HepG2 (cell line): ENCODE results near the gene MYEOV. TPM values are rescaled to one million over a fixed set of nuclear protein-coding genes. Genes with fewer than 3 reads are reported as not detected.

Experiments
- ATAC-seq: fragments of 200-7000 bp; cut with Tn5 transposase; 3 replicates; pipeline ENCODE4 v1.9.1; 2020; ENCODE audit warnings: mild to moderate bottlenecking, moderate library complexity
- BruUV-seq: library from RNA; stranded (reverse); fragments of 400-500 nt; replicated peaks from 2 replicates; lab custom pipeline; 2021; lab: Mats Ljungman, UMichigan
- CTCF ChIA-PET: fragments of 300-600 bp; formaldehyde crosslinking; extraction: SDS; loops from one replicate; lab custom pipeline; 2021; ENCODE audit warnings: low total read pairs, inconsistent platforms, low intra/inter-chr PET ratio; lab: Yijun Ruan, JAX
- POLR2A ChIA-PET: fragments of 350-600 bp; sonication (Branson Sonifier 250); formaldehyde crosslinking; loops from one replicate; lab custom pipeline; 2020; ENCODE audit warnings: antibody characterized with exemption, inconsistent platforms; lab: Yijun Ruan, JAX
- DNase-seq: peaks from one replicate; pipeline ENCODE4 v3.0.0-alpha.2; 2015; ENCODE audit warnings: low spot score
- FAIRE-seq: peaks from 3 replicates; lab custom pipeline; 2011; peaks lifted over from hg19 to GRCh38; lab: Jason Lieb, UNC
- H2AFZ ChIP-seq: one replicate; pipeline ENCODE4 v1.6.1; 2011; ENCODE audit warnings: low read length, inconsistent platforms
- H3K27ac ChIP-seq: fragments of 300-600 bp; 3 replicates; pipeline ENCODE4 v1.8.0; 2011; ENCODE audit warnings: mixed run types, mild to moderate bottlenecking, mixed read lengths, low read length, inconsistent platforms; ENCODE audit not compliant: insufficient read depth; ENCODE audit errors: extremely low read length
- H3K27me3 ChIP-seq, 2 experiments: fragments of 200-600 bp in 1 of 2; 2 replicates in 1 of 2; 3 replicates in 1 of 2; pipeline versions ENCODE4 v1.6.0 to v1.8.0; 2011; ENCODE audit warnings: low read length in 2 of 2, mild to moderate bottlenecking in 2 of 2, moderate library complexity in 2 of 2, inconsistent platforms in 1 of 2; ENCODE audit not compliant: insufficient read depth in 2 of 2, control insufficient read depth in 1 of 2
- H3K36me3 ChIP-seq, 2 experiments: fragments of 200-600 bp in 1 of 2; replicated peaks in 1 of 2; 2 replicates in 1 of 2; 3 replicates in 1 of 2; pipeline versions ENCODE4 v1.5.1 to v1.8.0; 2011; ENCODE audit warnings: low read length in 2 of 2, inconsistent platforms in 1 of 2; ENCODE audit not compliant: insufficient read depth in 2 of 2, control insufficient read depth in 1 of 2
- H3K4me1 ChIP-seq: 2 replicates; pipeline ENCODE4 v1.5.1; 2012; ENCODE audit warnings: low read length, inconsistent platforms; ENCODE audit not compliant: insufficient read depth
- H3K4me2 ChIP-seq: 2 replicates; pipeline ENCODE4 v1.6.0; 2011; ENCODE audit warnings: low read depth, low read length, inconsistent platforms
- H3K4me3 ChIP-seq, 3 experiments: fragments of 200-600 bp in 1 of 3; sonication (generic), shearing (Covaris generic) in 1 of 3; replicated peaks in 1 of 3; 2 replicates each; pipeline ENCODE4 v1.5.1; 2011 to 2016; ENCODE audit warnings: low read length in 3 of 3, inconsistent platforms in 2 of 3, low read depth in 2 of 3, mild to moderate bottlenecking in 2 of 3, control low read depth in 1 of 3, mixed read lengths in 1 of 3; ENCODE audit not compliant: insufficient read depth in 1 of 3
- H3K79me2 ChIP-seq: one replicate; pipeline ENCODE4 v1.6.1; 2011; ENCODE audit warnings: low read length, inconsistent platforms; ENCODE audit not compliant: insufficient read depth
- H3K9ac ChIP-seq: 2 replicates; pipeline ENCODE4 v1.6.0; 2011; ENCODE audit warnings: mild to moderate bottlenecking, low read depth, low read length, inconsistent platforms; ENCODE audit not compliant: insufficient read depth
- H3K9me3 ChIP-seq: 2 replicates; pipeline ENCODE4 v1.5.1; 2012; ENCODE audit warnings: mild to moderate bottlenecking, low read length
- H4K20me1 ChIP-seq: 2 replicates; pipeline ENCODE4 v1.6.0; 2011; ENCODE audit warnings: inconsistent platforms, mild to moderate bottlenecking, low read length, moderate library complexity; ENCODE audit not compliant: insufficient read depth
- ELF1 ChIP-seq: sonication (generic); formaldehyde crosslinking; IDR thresholded peaks from 2 replicates; pipeline ENCODE4 v1.4.0; 2020; ENCODE audit warnings: missing genetic modification reagents
- HNF4A ChIP-seq: sonication (generic); formaldehyde crosslinking; IDR thresholded peaks from 2 replicates; pipeline ENCODE4 v1.4.0; 2020; ENCODE audit warnings: missing genetic modification reagents
- NFIC ChIP-seq: IDR thresholded peaks from 2 replicates; pipeline ENCODE4 v1.6.1; 2012; ENCODE audit warnings: mild to moderate bottlenecking, low read length, inconsistent platforms
- RBM22 ChIP-seq: fragments of 200-400 bp; formaldehyde crosslinking; optimal IDR thresholded peaks from 2 replicates; pipeline ENCODE3; 2017; ENCODE audit warnings: mild to moderate bottlenecking, low read length, moderate library complexity
- SP4 ChIP-seq: sonication (generic); formaldehyde crosslinking; IDR thresholded peaks from 2 replicates; pipeline ENCODE4 v1.8.1; 2023; ENCODE audit warnings: mild to moderate bottlenecking, missing genetic modification reagents
- SYNCRIP ChIP-seq: fragments of 200-400 bp; formaldehyde crosslinking; IDR thresholded peaks from 2 replicates; pipeline ENCODE4 v1.6.1; 2018; ENCODE audit warnings: mild to moderate bottlenecking, low read depth, low read length; ENCODE audit not compliant: insufficient read depth
- TOPORS ChIP-seq: sonication (generic); formaldehyde crosslinking; IDR thresholded peaks from 2 replicates; pipeline ENCODE4 v1.8.0; 2023; ENCODE audit warnings: mild to moderate bottlenecking, missing genetic modification reagents
- ZNF292 ChIP-seq: sonication (generic); formaldehyde crosslinking; IDR thresholded peaks from 2 replicates; pipeline ENCODE4 v1.8.1; 2022; ENCODE audit warnings: mild to moderate bottlenecking, low read depth, missing genetic modification reagents, borderline replicate concordance
- ZNF33A ChIP-seq: sonication (generic); formaldehyde crosslinking; IDR thresholded peaks from 2 replicates; pipeline ENCODE4 v1.5.1; 2020; ENCODE audit warnings: missing genetic modification reagents, mild to moderate bottlenecking, moderate library complexity, borderline replicate concordance
- ZNF367 ChIP-seq: sonication (generic); formaldehyde crosslinking; IDR thresholded peaks from 2 replicates; pipeline ENCODE4 v1.4.0; 2020; ENCODE audit warnings: missing genetic modification reagents, borderline replicate concordance
- WGBS: methylation state at CpG from one replicate; pipeline ENCODE4 v1.1.6; 2017; ENCODE audit warnings: low lambda C conversion rate; 5-methylcytosine and 5-hydroxymethylcytosine counted together
- in situ Hi-C: cut with HindIII; loops from 2 replicates; pipeline ENCODE4 v1.10.0; 2017; ENCODE audit warnings: low pct_unique_long_range_greater_than_20kb; ENCODE audit not compliant: extremely low pct_ligation_motif_present
- intact Hi-C: fragments of 100-400 bp; cut with micrococcal nuclease; formaldehyde crosslinking; loops from one replicate; pipeline ENCODE4 v1.10.0; 2022; ENCODE audit not compliant: unreplicated experiment
- polyA plus RNA-seq, 8 experiments: library from polyadenylated mRNA; depleted of rRNA in 3 of 8; stranded (reverse) in 7 of 8; unstranded in 1 of 8; fragments of >200 nt; fragmentation: Illumina TruSeq in 4 of 8; extraction: Trizol in 4 of 8; gene quantifications; 2 replicates each; pipeline versions ENCODE4 v1.2.1 to v1.2.3, GENCODE V29; 2011 to 2016; ENCODE audit warnings: low read depth in 4 of 8, missing spikeins in 1 of 8, mixed read lengths in 1 of 8; ENCODE audit not compliant: insufficient read depth in 1 of 8
- total RNA-seq, 5 experiments: library from RNA; depleted of rRNA; stranded (reverse); fragments of >200 nt; fragmentation: Illumina TruSeq; extraction: Trizol; gene quantifications; 2 replicates each; pipeline ENCODE4 v1.2.3, GENCODE V29; 2016; ENCODE audit warnings: low read depth in 1 of 5

Gene MYEOV
- total and polyA plus RNA-seq, 2 of the 13 experiments (the other 11 are each of a cell fraction or from before 2014, with no cell fraction given), result 0.33 to 1.8 TPM

DNA sequence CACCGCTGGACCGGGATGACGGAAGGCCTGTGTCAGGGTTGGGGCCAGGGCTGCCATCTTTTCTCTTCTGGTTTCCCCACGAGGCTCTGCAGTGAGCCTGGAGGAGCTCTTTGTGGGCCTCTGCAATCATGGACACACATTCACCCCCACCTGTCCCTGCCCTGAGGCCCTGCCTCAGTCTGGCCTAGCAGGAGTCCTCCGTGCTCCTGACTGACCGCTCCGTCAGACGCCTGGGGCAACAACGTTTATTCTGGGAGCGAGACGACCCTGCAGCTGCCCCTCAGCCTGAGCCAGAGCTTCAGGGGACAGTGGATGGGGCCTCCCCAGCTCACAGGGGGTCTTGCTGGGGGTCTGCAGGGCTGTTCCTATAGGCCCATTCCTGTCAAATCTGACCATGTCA, 8.2 kb upstream of the MYEOV start:
- no peaks in the 10 kb centered on the region for H3K79me2 ChIP-seq
- ChIA-PET CTCF (no interaction called here), POLR2A (no interaction called here)
- intact Hi-C loops, result no loop called here
- TF ChIP-seq HNF4A, result no peak
- no peak for TF ChIP-seq SP4
- TF ChIP-seq RBM22, result no peak
- no peak for TF ChIP-seq ZNF292 (CRISPR knock-in tag)
- TF ChIP-seq ZNF367, result no peak
- TF ChIP-seq ELF1 (CRISPR knock-in tag), result no peak
- no peak for TF ChIP-seq SYNCRIP
- TF ChIP-seq, all 625 proteins: peak for 0
- Histone ChIP-seq H4K20me1 (no peaks in the 10 kb centered on the region), H3K9ac (no peak overlapping the region), H3K4me3 (no peak overlapping the region), H3K36me3 (no peaks in the 10 kb centered on the region), H3K4me1 (peaks cover 13% of the 10 kb centered on the region), H2AFZ (no peak overlapping the region), H3K9me3 (no peaks in the 10 kb centered on the region), H3K27ac (no peak overlapping the region), H3K27me3 (peaks cover 5 to 22% of the 10 kb centered on the region in 2 experiments; a peak in 4 of 5 replicates), H3K4me2 (no peak overlapping the region)
- in situ Hi-C loops, result no loop called here
- DNase-seq (no peak), FAIRE-seq (no peak), ATAC-seq (no peak)
- 60% methylated on average over 2 of the region's 11 CpGs for WGBS
- BruUV-seq, result no TSS peak

DNA sequence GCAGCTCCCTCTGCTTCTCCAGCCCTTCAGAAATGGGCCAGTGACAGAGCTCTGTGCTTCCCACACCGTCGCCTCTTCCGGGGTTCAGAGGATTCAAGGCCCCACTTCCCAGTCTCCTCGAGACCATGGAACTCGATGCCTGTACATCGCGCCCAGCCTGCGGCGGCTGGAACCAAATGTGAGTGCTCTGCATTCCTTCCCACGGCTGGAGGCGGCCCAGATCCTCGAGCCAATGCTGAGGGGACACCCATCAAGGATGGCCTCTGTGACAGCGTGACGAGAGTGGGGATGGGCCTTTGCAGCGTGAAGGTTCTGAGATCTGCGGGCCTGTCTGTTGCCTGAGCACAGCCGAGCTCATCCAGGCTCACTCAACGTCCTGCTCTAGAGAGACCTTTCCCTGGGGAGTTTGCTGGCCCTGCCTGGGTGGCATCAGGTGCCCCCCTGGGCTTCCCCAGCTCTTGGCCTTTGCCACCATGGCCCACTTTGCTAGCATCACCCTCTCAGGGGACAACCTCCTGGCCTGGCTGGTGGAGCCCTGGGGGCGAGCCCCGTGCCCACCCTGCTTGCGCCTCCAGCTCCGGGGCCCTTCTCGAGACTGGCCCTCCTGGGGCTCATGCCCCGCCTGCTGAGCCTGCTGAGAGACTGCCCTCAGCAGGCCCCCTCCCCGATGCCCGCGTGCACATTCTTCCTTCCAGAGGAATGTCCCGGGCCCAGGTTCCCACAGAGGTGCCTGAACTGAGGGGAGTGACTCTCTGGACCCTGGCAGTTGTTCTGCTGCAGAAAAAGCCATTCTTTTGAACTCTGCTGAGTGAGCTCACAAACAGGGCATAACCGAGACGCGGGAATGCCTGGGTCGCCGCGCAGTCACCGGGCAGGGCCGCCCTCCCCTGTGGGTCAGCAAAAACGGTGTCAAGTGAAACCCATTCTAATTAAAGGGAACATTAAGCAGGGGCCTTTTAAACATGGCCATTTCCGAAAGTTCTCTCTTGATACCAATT, 7.3 kb upstream of the MYEOV start:
- H3K36me3 ChIP-seq, result no peaks in the 10 kb centered on the region
- intact Hi-C loops (no loop called here), in situ Hi-C loops (no loop called here)
- no peak for DNase-seq
- no peak overlapping the region for H2AFZ ChIP-seq
- TF ChIP-seq NFIC (no peak), ZNF33A (no peak), TOPORS (CRISPR knock-in tag) (no peak)
- 45% methylated on average over 24 of the region's 38 CpGs for WGBS
- FAIRE-seq, result no peak
- no peaks in the 10 kb centered on the region for H4K20me1 ChIP-seq
- POLR2A ChIA-PET, result no interaction called here
- H3K9ac ChIP-seq, result no peak overlapping the region
- H3K27me3 ChIP-seq, result peaks cover 5 to 22% of the 10 kb centered on the region in 2 experiments; a peak in 4 of 5 replicates
- CTCF ChIA-PET, result no interaction called here
- H3K4me2 ChIP-seq, result no peak overlapping the region
- peaks cover 13% of the 10 kb centered on the region for H3K4me1 ChIP-seq
- BruUV-seq, result no TSS peak
- H3K9me3 ChIP-seq, result no peaks in the 10 kb centered on the region
- no peak for ATAC-seq
- no peaks in the 10 kb centered on the region for H3K79me2 ChIP-seq
- no peak overlapping the region for H3K27ac ChIP-seq
- H3K4me3 ChIP-seq, result no peak overlapping the region
